ENCODE data around the gene CD40LG.

CD40LG gene

DNA sequence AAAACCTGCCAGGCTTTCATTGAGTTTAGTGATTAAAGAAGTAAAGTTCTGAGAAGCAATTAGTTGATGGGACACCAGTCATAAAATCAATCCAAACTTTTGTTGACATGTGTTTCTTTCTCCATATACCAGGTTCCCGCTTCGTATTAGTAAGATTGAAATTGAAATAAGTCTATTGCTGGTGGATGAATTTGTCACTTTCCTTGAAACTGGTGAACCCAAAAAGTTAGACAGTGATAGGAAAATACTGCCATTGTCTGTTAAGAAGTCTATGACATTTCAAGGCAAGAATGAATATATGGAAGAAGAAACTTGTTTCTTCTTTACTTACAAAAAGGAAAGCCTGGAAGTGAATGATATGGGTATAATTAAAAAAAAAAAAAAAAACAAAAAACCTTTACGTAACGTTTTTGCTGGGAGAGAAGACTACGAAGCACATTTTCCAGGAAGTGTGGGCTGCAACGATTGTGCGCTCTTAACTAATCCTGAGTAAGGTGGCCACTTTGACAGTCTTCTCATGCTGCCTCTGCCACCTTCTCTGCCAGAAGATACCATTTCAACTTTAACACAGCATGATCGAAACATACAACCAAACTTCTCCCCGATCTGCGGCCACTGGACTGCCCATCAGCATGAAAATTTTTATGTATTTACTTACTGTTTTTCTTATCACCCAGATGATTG lies at the start of gene CD40LG:
CD40LG (plus strand) TSS at position 482 of the 684 bp plus-strand sequence; CDS start at position 573, 91 bp downstream.
- TF ChIP-seq, protein P1, sequence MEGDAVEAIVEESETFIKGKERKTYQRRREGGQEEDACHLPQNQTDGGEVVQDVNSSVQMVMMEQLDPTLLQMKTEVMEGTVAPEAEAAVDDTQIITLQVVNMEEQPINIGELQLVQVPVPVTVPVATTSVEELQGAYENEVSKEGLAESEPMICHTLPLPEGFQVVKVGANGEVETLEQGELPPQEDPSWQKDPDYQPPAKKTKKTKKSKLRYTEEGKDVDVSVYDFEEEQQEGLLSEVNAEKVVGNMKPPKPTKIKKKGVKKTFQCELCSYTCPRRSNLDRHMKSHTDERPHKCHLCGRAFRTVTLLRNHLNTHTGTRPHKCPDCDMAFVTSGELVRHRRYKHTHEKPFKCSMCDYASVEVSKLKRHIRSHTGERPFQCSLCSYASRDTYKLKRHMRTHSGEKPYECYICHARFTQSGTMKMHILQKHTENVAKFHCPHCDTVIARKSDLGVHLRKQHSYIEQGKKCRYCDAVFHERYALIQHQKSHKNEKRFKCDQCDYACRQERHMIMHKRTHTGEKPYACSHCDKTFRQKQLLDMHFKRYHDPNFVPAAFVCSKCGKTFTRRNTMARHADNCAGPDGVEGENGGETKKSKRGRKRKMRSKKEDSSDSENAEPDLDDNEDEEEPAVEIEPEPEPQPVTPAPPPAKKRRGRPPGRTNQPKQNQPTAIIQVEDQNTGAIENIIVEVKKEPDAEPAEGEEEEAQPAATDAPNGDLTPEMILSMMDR (IDR thresholded peaks at IDR 0.05) = no peak

DNA sequence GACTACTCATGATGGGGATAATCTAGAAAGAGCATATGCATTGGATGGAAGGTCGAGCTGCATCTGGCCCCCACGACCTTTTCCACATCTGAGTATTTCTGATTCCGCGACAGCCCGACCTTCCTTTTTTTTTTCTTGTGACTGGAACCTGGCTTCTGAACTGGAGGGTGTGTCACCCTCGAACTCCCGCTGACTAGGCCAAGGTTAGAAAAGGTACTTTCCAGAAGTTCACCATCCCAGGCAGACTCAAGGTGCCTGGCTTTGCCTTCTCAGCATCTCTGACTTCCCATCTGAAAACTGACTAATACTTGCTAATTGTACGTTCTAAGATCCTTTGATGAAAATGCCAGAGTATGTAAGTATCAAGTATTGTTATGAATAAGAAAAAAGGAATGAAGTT lies 49.3 kb upstream of the CD40LG start:
- TF ChIP-seq, protein P1 (IDR thresholded peaks at IDR 0.05) = no peak

DNA sequence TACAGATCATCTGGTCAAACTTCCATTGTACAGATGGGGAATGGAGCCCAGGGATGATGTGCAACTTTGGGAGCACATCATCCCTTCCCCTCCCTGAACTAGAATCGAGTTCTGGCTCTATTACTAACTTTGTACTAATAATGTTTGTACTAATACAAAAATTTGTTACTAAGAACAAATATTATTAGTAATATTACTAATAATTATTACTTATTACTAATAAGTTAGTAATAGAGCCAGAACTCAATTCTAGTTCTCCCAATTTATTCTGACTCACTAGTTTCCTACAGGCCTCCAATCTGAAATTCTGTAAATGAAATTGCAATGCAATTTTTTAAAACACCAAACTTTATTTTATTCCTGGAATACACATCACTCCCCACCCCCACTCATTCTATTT lies 47.9 kb upstream of the CD40LG start:
- TF ChIP-seq, protein P1 (IDR thresholded peaks at IDR 0.05) = no peak

DNA sequence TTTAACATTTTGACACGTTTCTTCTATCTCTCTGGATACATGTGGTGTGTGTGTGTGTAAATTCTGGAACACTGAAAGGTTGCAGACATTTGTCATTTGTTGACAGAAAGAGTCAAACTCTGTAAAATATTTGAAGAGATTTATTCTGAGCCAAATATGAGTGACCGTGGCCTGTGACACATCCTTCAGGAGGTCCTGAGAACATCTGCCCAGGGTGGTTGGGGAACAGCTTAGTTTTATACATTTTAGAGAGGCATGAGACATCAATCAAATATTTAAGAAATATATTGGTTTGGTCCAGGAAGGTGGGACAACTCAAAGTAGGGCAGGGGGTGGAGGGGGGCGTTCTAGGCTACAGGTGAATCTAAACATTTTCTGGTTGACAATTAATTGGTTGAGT lies 40.7 kb upstream of the CD40LG start:
- TF ChIP-seq, protein P1 (IDR thresholded peaks at IDR 0.05) = no peak

DNA sequence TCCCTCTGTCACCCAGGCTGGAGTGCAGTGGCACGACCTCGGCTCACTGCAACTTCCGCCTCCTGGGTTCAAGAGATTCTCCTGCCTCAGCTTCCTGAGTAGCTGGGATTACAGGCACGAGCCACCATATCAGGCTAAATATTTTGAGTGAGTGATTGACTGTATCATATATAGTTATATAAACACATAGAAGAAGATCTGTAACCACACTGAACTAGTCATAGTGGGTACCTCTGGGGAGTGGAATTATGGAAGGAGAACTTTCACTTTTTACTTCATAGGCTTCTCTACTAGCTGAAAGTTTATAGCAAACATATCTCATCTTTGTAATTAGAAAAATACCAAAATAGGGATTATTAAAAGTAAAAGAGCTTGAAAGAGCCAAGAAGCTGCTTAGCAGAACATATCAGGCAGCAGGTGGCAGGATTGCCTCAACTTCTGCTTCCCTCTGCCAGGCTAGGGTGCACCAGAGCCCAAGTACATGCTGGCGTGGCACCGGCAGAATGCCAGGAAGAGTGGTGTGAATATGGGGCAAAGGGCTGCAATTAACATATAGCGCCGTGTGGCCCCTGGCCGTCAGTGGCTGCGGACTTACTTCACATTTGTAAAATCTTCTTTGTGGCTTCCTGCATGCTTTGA lies 39.5 kb upstream of the CD40LG start:
- TF ChIP-seq, protein P1 (IDR thresholded peaks at IDR 0.05) = peak; percentile 40

DNA sequence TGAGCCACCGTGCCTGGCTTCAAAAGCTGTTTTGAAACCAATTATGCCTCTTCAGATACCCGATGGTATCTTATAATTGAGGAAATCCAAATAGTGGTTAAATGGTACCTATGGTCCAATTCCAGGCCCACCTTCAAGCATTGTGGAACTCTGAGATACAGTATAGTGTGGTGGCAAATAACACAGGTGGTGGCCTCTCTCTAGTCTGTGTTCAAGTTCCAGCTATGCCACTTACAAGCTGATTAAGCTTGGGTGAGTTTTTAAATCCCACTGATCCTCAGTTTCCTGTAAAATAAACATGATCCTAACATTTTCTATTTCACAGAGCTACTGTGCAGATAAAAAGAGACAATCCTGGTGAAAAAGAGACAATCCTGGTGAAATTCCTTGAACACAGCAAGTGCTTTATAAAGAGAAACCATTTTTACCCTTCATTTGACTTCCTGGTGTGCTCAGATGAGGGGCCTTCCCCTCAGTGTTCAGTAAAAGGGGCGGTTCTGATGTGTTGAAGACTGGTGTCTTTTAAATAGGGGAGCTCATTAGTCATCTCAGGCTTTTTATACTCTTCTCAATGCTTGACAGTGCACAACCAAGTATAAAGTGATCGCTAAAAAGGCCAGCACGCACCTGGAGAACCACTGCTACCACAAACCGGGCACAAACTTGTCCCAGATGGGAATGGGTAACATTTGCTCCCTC lies 30.8 kb upstream of the CD40LG start:
- TF ChIP-seq, protein P1 (IDR thresholded peaks at IDR 0.05) = no peak

DNA sequence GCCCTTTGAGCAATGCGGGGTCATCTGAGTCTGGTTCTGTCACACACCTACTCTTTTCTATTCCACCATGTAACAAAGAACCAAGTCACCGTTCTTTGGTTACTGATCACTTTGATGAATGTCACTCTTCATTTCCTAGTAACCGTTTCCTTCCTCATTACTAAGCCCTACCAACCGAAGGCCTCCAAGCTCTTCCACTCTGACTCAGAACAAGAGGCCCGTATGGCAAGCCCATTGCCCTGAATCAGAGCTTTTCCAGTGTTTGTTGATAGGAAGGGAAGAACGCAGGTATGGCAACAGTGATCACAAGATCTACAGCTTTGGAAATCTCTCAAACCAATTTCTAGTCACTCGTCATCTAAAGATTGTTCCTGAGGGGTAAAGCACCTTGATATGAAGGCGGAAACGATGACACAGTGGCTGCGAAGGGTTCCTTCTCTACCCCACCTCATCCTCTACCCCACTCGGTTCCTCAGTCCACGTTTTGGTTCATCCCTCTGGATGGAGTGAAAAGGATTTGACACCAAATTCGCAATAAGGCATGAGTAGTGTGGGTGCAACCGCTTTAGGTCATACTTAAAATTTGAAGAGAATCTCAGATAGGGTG lies 28.0 kb upstream of the CD40LG start:
- TF ChIP-seq, protein P1 (IDR thresholded peaks at IDR 0.05) = no peak
